Measurements from ENCODE around the gene SLC39A6. TPM values are rescaled to one million over a fixed set of nuclear protein-coding genes. Genes with fewer than 3 reads are reported as not detected.

SLC39A6 gene
- total RNA-seq, 1 donor from 2014 or later: 54.9 TPM

- no peak for DNase-seq (ENCODE audit: low spot score)
Observed at GRCh38 chr18:36064027-36064808, 64.9 kb downstream of the SLC39A6 start.

- no peak for DNase-seq (ENCODE audit: low spot score)
Observed at GRCh38 chr18:36058674-36059073, 70.5 kb downstream of the SLC39A6 start.

Other genes starting within 250 kb of the SLC39A6 start
- gene RPRD1A, start 61.8 kb downstream of the SLC39A6 start, total RNA-seq: 46.8 TPM
- gene ELP2, start 559 bp upstream of the SLC39A6 start, total RNA-seq: 71.8 TPM
- 5.8 TPM for gene MOCOS, start 58.2 kb upstream of the SLC39A6 start, total RNA-seq
- 5.4 TPM for gene FHOD3, start 168.4 kb upstream of the SLC39A6 start, total RNA-seq